ENCODE measurements around the gene YJEFN3.

YJEFN3 gene

GRCh38 chr19:19524053-19524452 is 4.7 kb upstream of the YJEFN3 start:
- DNase-seq = no peak

GRCh38 chr19:19525611-19526380 is 2.9 kb upstream of the YJEFN3 start:
- DNase-seq = no peak

DNA sequence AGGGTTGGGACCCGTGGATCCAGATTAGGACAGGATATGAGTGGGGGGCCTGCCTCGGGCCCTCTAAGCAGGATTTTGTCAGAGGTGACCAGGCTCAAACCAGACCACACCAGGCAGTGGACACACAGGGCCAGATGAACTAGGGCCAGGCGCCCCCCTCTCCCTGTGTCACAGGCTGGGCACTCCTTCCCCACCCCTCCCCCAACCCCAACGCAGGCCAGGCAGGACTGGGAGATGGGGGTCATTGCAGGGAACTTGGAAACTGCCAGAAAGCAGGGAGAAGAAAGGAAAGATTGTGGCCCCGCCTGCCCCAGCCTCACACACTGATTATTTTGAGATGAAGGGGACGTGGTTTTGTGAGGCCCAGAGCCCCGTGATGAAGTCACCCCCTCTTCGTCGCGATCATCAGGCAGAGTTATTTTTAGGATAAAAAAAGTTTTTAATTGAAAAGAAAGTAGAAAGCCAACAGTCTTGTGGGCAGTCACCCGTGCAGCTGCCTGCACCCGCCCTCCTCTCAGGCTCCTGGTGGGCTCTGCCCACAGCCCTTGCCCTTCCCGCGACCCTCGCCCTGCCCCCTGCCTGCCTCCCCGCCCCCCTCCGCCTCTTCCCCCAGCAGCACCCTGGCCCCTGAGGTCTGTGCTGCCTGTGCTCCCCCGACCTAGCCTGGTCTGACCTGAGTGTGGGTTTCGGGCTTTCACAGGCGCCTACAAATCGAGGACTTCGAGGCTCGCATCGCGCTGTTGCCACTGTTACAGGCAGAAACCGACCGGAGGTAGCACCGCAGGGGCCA is 1.9 kb upstream of the YJEFN3 start:
- DNase-seq = no peak

- DNase-seq = no peak
Measured at GRCh38 chr19:19527371-19527656, 1.4 kb upstream of the YJEFN3 start.

- DNase-seq = no peak
Measured at GRCh38 chr19:19527674-19528625, 761 bp upstream of the YJEFN3 start.

DNA sequence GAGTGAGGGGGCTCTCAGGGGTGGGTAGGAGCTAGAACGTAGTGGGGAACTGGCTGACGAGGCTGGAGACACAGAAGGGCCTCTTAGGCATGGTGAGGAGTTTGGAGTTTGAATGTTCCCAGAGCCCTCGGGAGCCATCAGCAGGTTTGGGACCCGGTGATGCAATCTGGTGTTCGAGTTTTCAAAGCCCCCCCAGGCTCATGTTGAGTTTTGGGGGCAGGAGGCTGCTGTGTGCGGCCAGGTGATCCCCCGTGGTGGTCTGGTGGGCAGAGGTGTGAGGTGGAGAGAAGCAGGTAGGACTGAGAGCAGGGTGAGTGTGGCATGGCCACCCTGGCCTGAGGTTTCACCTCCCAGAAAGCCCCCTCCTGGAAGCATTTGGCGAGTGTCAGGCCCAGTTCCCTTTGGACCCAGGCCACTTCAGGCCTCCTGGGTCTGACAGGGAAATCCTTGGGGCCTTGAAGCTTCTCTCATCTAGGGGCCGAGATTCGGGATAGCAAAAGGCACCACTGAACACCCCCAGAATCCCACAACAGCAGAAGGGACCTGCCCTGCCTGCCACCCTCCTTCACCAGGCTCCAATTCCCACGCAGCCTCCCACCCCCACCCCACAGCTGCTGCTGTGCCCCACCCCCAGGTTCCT is 1.2 kb downstream of the YJEFN3 start:
- DNase-seq = no peak

GRCh38 chr19:19530423-19530804 is 1.7 kb downstream of the YJEFN3 start:
- no peak for DNase-seq

GRCh38 chr19:19530889-19531288 is 2.2 kb downstream of the YJEFN3 start:
- no peak for DNase-seq

- peak; percentile 74 for DNase-seq
Measured at GRCh38 chr19:19531951-19532805, 3.5 kb downstream of the YJEFN3 start.

GRCh38 chr19:19532806-19533701 is 4.3 kb downstream of the YJEFN3 start:
- no peak for DNase-seq

DNA sequence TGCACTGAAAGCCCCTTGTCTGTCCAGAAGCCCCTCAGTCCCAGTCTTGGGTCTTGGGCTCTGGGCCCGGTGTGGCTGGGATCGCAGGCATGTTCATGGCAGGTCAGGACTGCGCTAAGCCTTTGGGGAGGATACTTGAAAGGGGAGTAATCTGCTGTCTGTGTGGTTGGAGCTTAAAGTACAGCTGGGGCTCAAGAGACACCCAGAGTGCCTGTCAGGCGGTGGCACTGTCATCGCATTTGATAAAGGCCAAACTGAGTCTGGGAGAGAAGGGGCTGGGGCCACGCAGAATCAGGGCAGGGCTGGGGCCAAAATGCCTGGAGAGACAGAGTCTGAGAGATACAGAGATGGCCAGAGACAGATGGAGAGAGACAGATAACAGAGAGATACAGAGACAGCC is 5.1 kb downstream of the YJEFN3 start:
- no peak for DNase-seq

GRCh38 chr19:19534556-19535265 is 6.0 kb downstream of the YJEFN3 start:
- no peak for DNase-seq

DNA sequence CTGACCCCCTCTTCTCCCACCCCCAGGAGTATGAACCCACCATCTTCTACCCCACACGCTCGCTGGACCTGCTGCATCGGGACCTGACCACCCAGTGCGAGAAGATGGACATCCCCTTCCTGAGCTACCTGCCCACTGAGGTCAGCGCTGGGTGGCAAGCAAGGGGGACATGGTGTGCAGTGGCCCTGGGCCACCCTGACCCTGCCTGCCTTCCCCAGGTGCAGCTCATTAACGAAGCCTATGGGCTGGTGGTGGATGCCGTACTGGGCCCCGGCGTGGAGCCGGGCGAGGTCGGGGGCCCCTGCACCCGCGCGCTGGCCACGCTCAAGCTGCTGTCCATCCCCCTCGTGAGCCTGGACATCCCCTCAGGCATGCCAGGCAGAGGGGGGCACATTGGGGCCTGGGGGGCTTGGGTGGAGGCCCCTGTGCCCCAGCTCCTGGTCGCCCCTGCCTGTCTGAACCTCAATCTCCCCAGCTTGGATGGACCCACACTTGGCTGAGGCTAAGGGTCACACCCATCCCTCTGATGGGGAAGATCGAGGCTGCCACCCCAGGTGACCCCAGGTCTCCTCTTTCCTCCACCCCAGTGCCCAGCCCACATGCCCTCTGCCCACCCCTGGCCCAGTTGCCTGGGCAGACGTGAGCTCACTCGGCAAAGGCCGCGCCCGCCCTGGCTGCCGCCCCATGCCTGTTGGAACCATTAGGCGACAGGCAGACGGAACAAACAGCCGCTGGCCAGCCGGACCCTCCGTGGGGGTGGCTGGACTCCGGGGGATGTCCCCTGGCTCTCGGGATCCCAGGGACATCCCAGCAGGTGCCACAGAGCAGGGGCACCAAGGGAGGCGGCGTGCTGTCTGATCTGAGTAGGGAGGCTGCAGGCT is 6.8 kb downstream of the YJEFN3 start:
- no peak for DNase-seq

- no peak for DNase-seq
Measured at GRCh38 chr19:19537075-19538048, 8.7 kb downstream of the YJEFN3 start.

DNA sequence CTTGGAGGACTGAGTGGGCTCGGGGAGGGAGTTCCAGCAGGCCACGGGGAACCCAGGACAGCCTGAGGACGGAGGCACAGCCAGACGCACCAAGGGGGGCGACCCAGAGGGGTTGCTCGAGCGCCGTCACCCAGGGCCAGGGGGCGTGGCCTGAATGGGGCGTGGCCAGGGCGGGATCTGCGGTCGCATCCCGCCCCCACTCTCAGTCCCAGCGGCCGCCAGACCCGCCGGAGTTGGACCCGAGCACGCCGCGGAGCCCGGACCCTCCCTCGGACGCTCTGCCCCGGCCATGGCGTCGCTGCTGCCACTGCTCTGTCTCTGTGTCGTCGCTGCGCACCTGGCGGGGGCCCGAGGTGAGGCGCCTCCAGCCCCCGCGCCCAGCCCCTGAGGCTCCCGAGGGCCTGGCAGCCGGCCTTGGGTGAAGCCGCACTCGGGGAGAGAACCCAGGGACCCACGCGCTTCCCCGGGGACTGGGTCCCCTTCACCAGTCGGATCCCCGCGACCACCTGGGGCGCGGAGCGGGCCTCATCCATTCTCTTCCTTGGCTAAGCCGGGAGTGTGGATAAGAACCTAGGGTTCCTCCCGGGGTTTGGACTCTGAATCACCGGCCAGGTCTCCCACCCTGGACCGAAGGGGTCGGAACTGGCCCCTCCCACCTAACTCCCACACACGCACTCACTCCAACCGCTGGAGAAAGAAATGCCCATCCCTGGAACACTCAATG is 9.5 kb downstream of the YJEFN3 start, which contains the start of gene CILP2:
Gene CILP2, plus strand, starts transcription at position 205 of the 724 bp plus-strand sequence. Its CDS starts 85 bp downstream, at position 290.
- DNase-seq = peak; percentile 11

- DNase-seq = no peak
Measured at GRCh38 chr19:19538785-19539166, 10.1 kb downstream of the YJEFN3 start.

DNA sequence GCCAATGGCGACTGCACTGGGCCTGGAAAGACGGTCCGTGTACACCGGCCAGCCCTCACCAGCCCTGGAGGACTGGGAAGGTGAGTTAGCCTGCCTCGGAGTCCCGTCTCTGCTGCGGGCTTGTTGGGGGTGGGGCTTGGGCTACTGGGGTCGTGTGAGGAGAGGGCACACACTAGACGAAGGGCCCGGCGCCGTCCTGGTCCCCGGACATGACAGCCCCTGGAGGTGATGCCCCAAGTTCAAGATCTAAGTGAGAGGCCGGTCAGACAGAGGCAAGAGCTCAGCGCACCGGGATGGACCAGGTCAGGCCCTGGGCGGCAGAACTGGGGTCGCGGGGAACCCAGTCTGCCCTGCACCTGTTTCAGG is 11.0 kb downstream of the YJEFN3 start:
- no peak for DNase-seq

All from CD4-positive, alpha-beta T cell treated with Interferon gamma for 1 hour (primary cell).